ENCODE measurements around the gene SETDB2. TPM values are rescaled to one million over a fixed set of nuclear protein-coding genes. Genes with fewer than 3 reads are reported as not detected.

Gene SETDB2
- total RNA-seq, 1 experiment from 2014 or later: 2.7 TPM

DNA sequence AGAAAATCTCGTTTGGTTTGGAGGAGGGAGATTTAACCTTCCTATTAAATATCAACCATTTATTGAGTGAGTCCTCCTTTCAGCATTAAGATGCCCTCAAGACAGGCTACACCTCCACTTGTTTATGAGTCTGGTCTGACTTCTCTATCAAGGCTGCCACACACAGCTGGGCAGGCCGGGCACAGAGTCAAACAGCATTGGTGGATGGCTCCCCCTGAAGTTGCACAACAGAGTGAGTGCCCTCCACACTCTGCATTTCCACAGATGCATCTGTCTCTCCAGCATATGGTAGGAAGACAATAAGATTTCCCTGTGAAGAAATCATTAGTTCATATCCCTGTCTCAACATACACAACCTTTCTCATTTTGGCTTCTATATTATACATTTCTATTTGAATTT, 83.0 kb downstream of the SETDB2 start:
- H3K4me3 ChIP-seq (ENCODE audit: low read length): no peak overlapping the region
- no peak overlapping the region for H2AFZ ChIP-seq (ENCODE audit: low read length)
- no peaks in the 10 kb centered on the region for H3K79me2 ChIP-seq (ENCODE audit: low read length)
- intact Hi-C loops (cut with micrococcal nuclease): loop anchor here (10.0 kb wide), 1 partner anchor 78 kb away; no protein-coding TSS in a partner anchor
- ChIA-PET POLR2A (ENCODE audit: unreplicated experiment) (no interaction called here), CTCF (no interaction called here)
- TF ChIP-seq EZH2phosphoT487 (IDR thresholded peaks at IDR 0.05; ENCODE audit: borderline replicate concordance, low read length): no peak
- no peak for TF ChIP-seq EZH2 (IDR thresholded peaks at IDR 0.05; ENCODE audit: low read length, unreplicated experiment)
- TF ChIP-seq, protein P1, sequence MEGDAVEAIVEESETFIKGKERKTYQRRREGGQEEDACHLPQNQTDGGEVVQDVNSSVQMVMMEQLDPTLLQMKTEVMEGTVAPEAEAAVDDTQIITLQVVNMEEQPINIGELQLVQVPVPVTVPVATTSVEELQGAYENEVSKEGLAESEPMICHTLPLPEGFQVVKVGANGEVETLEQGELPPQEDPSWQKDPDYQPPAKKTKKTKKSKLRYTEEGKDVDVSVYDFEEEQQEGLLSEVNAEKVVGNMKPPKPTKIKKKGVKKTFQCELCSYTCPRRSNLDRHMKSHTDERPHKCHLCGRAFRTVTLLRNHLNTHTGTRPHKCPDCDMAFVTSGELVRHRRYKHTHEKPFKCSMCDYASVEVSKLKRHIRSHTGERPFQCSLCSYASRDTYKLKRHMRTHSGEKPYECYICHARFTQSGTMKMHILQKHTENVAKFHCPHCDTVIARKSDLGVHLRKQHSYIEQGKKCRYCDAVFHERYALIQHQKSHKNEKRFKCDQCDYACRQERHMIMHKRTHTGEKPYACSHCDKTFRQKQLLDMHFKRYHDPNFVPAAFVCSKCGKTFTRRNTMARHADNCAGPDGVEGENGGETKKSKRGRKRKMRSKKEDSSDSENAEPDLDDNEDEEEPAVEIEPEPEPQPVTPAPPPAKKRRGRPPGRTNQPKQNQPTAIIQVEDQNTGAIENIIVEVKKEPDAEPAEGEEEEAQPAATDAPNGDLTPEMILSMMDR (conservative IDR thresholded peaks at IDR 0.05; ENCODE audit: low read depth, low read length): no peak
- H3K4me1 ChIP-seq (ENCODE audit: insufficient read depth, low read length): no peaks in the 10 kb centered on the region
- no peak overlapping the region for H3K9ac ChIP-seq (ENCODE audit: low read length)
- H3K27me3 ChIP-seq (ENCODE audit: low read length): no peaks in the 10 kb centered on the region
- no peak overlapping the region for H3K27ac ChIP-seq (ENCODE audit: low read length)
- H3K9me2 ChIP-seq (replicated peaks; ENCODE audit: low read length): no peaks in the 10 kb centered on the region
- DNase-seq (no peak), ATAC-seq (no peak)
- BruUV-seq (replicated peaks): no TSS peak
- no peaks in the 10 kb centered on the region for H3F3A ChIP-seq (ENCODE audit: low read length, unreplicated experiment)
- no peaks in the 10 kb centered on the region for H4K20me1 ChIP-seq (ENCODE audit: low read length)
- H3K4me2 ChIP-seq (ENCODE audit: low read length): no peak overlapping the region
- H3K36me3 ChIP-seq (ENCODE audit: low read depth, low read length): no peaks in the 10 kb centered on the region
- H3K9me3 ChIP-seq (ENCODE audit: low read length): no peaks in the 10 kb centered on the region

DNA sequence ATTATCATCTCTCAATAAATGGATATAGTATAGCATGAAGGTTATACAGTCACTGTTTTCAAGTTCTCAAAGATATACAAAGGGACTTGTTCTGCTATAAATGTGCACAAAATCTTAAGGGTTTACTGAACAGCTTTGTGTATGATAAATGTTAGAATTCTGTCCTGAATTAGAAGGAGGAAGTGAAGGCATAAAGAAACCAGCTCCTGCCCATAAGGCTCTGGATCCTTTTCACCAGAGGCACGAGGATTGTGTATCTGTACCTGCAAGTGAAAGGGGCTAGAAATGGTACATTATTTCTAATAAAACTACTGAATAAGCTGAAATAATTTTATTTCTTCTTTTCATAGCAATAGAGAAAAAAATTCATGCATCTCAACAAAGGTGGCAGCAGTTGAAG, 84.1 kb downstream of the SETDB2 start:
- H3K36me3 ChIP-seq (ENCODE audit: low read depth, low read length): no peaks in the 10 kb centered on the region
- H3K27ac ChIP-seq (ENCODE audit: low read length): no peak overlapping the region
- no peak overlapping the region for H3K9ac ChIP-seq (ENCODE audit: low read length)
- TF ChIP-seq, protein P1 (conservative IDR thresholded peaks at IDR 0.05; ENCODE audit: low read depth, low read length): no peak
- TF ChIP-seq EZH2 (IDR thresholded peaks at IDR 0.05; ENCODE audit: low read length, unreplicated experiment): no peak
- TF ChIP-seq EZH2phosphoT487 (IDR thresholded peaks at IDR 0.05; ENCODE audit: borderline replicate concordance, low read length): no peak
- no peaks in the 10 kb centered on the region for H3F3A ChIP-seq (ENCODE audit: low read length, unreplicated experiment)
- POLR2A ChIA-PET (ENCODE audit: unreplicated experiment): no interaction called here
- no peaks in the 10 kb centered on the region for H3K9me2 ChIP-seq (replicated peaks; ENCODE audit: low read length)
- DNase-seq (no peak), ATAC-seq (no peak)
- H3K79me2 ChIP-seq (ENCODE audit: low read length): no peaks in the 10 kb centered on the region
- H4K20me1 ChIP-seq (ENCODE audit: low read length): no peaks in the 10 kb centered on the region
- no peak overlapping the region for H3K4me2 ChIP-seq (ENCODE audit: low read length)
- H3K4me3 ChIP-seq (ENCODE audit: low read length): no peak overlapping the region
- no peaks in the 10 kb centered on the region for H3K27me3 ChIP-seq (ENCODE audit: low read length)
- no peaks in the 10 kb centered on the region for H3K4me1 ChIP-seq (ENCODE audit: insufficient read depth, low read length)
- no peaks in the 10 kb centered on the region for H3K9me3 ChIP-seq (ENCODE audit: low read length)
- intact Hi-C loops (cut with micrococcal nuclease): loop anchor here (10.0 kb wide), 1 partner anchor 77 kb away; no protein-coding TSS in a partner anchor
- BruUV-seq (replicated peaks): no TSS peak
- CTCF ChIA-PET: interaction anchor here (0.6 kb wide), 1 partner anchor 11 kb away, joined by 3 read pairs; no protein-coding TSS in a partner anchor
- H2AFZ ChIP-seq (ENCODE audit: low read length): no peak overlapping the region

DNA sequence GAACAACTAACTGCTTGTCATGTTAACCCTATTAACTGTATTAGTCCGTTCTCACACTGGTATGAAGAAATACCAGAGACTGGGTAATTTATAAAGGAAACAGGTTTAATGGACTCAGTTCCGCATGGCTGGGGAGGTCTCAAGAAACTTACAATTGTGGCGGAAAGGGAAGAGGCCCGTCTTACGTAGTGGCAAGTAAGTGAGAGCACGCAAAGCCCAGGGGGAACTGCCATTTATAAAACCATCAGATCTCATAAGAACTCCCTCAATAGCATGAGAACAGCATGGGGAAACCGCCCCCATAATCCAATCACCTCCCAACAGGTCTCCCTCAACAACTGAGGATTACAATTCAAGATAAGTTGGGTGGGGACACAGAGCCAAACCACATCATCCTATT, 86.4 kb downstream of the SETDB2 start:
- H3K36me3 ChIP-seq (ENCODE audit: low read depth, low read length): no peaks in the 10 kb centered on the region
- BruUV-seq (replicated peaks): no TSS peak
- no peaks in the 10 kb centered on the region for H3K9me3 ChIP-seq (ENCODE audit: low read length)

More for the DNA sequence above, 86.4 kb downstream of the SETDB2 start:
- Histone ChIP-seq H3K4me3 (ENCODE audit: low read length) (no peak overlapping the region), H3K9me2 (replicated peaks; ENCODE audit: low read length) (no peaks in the 10 kb centered on the region), H4K20me1 (ENCODE audit: low read length) (no peaks in the 10 kb centered on the region), H3F3A (ENCODE audit: low read length, unreplicated experiment) (no peaks in the 10 kb centered on the region), H3K9ac (ENCODE audit: low read length) (no peak overlapping the region), H3K4me1 (ENCODE audit: insufficient read depth, low read length) (no peaks in the 10 kb centered on the region), H2AFZ (ENCODE audit: low read length) (no peak overlapping the region), H3K79me2 (ENCODE audit: low read length) (no peaks in the 10 kb centered on the region), H3K27me3 (ENCODE audit: low read length) (no peaks in the 10 kb centered on the region), H3K4me2 (ENCODE audit: low read length) (no peak overlapping the region), H3K27ac (ENCODE audit: low read length) (no peak overlapping the region)
- no peak for ATAC-seq
- no peak for DNase-seq
- TF ChIP-seq, protein P1 (conservative IDR thresholded peaks at IDR 0.05; ENCODE audit: low read depth, low read length): no peak
- TF ChIP-seq EZH2phosphoT487 (IDR thresholded peaks at IDR 0.05; ENCODE audit: borderline replicate concordance, low read length): no peak
- no peak for TF ChIP-seq EZH2 (IDR thresholded peaks at IDR 0.05; ENCODE audit: low read length, unreplicated experiment)
- ChIA-PET POLR2A (ENCODE audit: unreplicated experiment) (no interaction called here), CTCF (no interaction called here)
- intact Hi-C loops (cut with micrococcal nuclease): no loop called here

Measured in PC-3 (cell line).